OCI-LY3 (cell line): Measurements from ENCODE around the gene DNMT3A.

Experiments
- H2AFZ ChIP-seq: fragments of 200-600, 300-600 bp; shearing (Covaris generic); 2 replicates; pipeline ENCODE4 v1.6.0; 2014; ENCODE audit warnings: antibody characterized with exemption, low read depth, low read length
- H3K27ac ChIP-seq: fragments of 200-600, 300-600 bp; sonication (generic); 2 replicates; pipeline ENCODE4 v1.5.1; 2014; ENCODE audit warnings: mild to moderate bottlenecking, low read length, moderate library complexity, mixed read lengths
- H3K27me3 ChIP-seq: fragments of 200-600, 300-600 bp; sonication (generic); 2 replicates; pipeline ENCODE4 v1.6.1; 2014; ENCODE audit warnings: low read depth, low read length, mixed read lengths
- H3K36me3 ChIP-seq: fragments of 200-600, 300-600 bp; sonication (generic); replicated peaks from 2 replicates; pipeline ENCODE3; 2014; ENCODE audit warnings: low read depth, low read length, mixed read lengths
- H3K4me1 ChIP-seq: fragments of 300-600, 200-600 bp; sonication (generic); 2 replicates; pipeline ENCODE4 v1.6.1; 2014; ENCODE audit warnings: low read length, mixed read lengths
- H3K4me2 ChIP-seq: fragments of 200-600, 300-600 bp; sonication (generic); 2 replicates; pipeline ENCODE4 v1.6.1; 2014; ENCODE audit warnings: low read length, mixed read lengths
- H3K4me3 ChIP-seq: fragments of 300-600, 200-600 bp; sonication (generic); 2 replicates; pipeline ENCODE4 v1.5.1; 2014; ENCODE audit warnings: antibody characterized with exemption, mild to moderate bottlenecking, low read length, moderate library complexity
- H3K79me2 ChIP-seq: fragments of 300-600, 200-600 bp; shearing (Covaris generic); 2 replicates; pipeline ENCODE4 v1.6.1; 2014; ENCODE audit warnings: mild to moderate bottlenecking, low read length, mixed read lengths
- H3K9ac ChIP-seq: fragments of 300-600, 200-600 bp; shearing (Covaris generic); 2 replicates; pipeline ENCODE4 v1.6.0; 2014; ENCODE audit warnings: mild to moderate bottlenecking, low read length, moderate library complexity
- H3K9me3 ChIP-seq: fragments of 200-600, 300-600 bp; shearing (Covaris generic); 2 replicates; pipeline ENCODE4 v1.6.1; 2014; ENCODE audit warnings: low read length, mixed read lengths; ENCODE audit not compliant: insufficient read depth
- H4K20me1 ChIP-seq: fragments of 200-600, 300-600 bp; sonication (generic); 2 replicates; pipeline ENCODE4 v1.6.1; 2016; ENCODE audit warnings: low read length, mixed read lengths; ENCODE audit not compliant: insufficient read depth
- EZH2phosphoT487 ChIP-seq: fragments of 200-600 bp; shearing (Covaris generic); IDR thresholded peaks from 2 replicates; pipeline ENCODE4 v1.6.1; 2018; ENCODE audit warnings: antibody characterized with exemption, mixed run types, low read depth
- TF ChIP-seq, protein P1 (sequence below): fragments of 200-600, 300-600 bp; sonication (generic); IDR thresholded peaks from 2 replicates; pipeline ENCODE4 v1.5.1; 2014; ENCODE audit warnings: antibody characterized with exemption, low read length, low read depth

Gene DNMT3A

GRCh38 chr2:25198576-25198975 is 143.1 kb downstream of the DNMT3A start:
- Histone ChIP-seq H3K27me3 (peaks cover 39% of the 10 kb centered on the region), H3K79me2 (no peaks in the 10 kb centered on the region)

GRCh38 chr2:25198209-25198525 is 143.6 kb downstream of the DNMT3A start:
- Histone ChIP-seq H3K36me3 (no peaks in the 10 kb centered on the region), H3K27me3 (peaks cover 36% of the 10 kb centered on the region), H3K27ac (no peak overlapping the region), H3K9me3 (no peaks in the 10 kb centered on the region), H2AFZ (no peak overlapping the region), H3K4me1 (0 out of 2 replicates have a peak, but pooled peaks cover 3% of the 10 kb centered on the region), H4K20me1 (no peaks in the 10 kb centered on the region), H3K4me2 (no peak overlapping the region), H3K4me3 (no peak overlapping the region), H3K79me2 (no peaks in the 10 kb centered on the region), H3K9ac (no peak overlapping the region)
- TF ChIP-seq, protein P1, sequence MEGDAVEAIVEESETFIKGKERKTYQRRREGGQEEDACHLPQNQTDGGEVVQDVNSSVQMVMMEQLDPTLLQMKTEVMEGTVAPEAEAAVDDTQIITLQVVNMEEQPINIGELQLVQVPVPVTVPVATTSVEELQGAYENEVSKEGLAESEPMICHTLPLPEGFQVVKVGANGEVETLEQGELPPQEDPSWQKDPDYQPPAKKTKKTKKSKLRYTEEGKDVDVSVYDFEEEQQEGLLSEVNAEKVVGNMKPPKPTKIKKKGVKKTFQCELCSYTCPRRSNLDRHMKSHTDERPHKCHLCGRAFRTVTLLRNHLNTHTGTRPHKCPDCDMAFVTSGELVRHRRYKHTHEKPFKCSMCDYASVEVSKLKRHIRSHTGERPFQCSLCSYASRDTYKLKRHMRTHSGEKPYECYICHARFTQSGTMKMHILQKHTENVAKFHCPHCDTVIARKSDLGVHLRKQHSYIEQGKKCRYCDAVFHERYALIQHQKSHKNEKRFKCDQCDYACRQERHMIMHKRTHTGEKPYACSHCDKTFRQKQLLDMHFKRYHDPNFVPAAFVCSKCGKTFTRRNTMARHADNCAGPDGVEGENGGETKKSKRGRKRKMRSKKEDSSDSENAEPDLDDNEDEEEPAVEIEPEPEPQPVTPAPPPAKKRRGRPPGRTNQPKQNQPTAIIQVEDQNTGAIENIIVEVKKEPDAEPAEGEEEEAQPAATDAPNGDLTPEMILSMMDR, result no peak
- TF ChIP-seq EZH2phosphoT487, result no peak

More at GRCh38 chr2:25198576-25198975, 143.1 kb downstream of the DNMT3A start:
- peaks cover 3% of the 10 kb centered on the region; the same call in 1 of the 2 replicates for H3K4me1 ChIP-seq
- H4K20me1 ChIP-seq, result no peaks in the 10 kb centered on the region
- H3K9ac ChIP-seq, result no peak overlapping the region
- H3K9me3 ChIP-seq, result no peaks in the 10 kb centered on the region
- no peaks in the 10 kb centered on the region for H3K36me3 ChIP-seq
- H3K4me2 ChIP-seq, result no peak overlapping the region
- no peak overlapping the region for H3K4me3 ChIP-seq
- no peak overlapping the region for H3K27ac ChIP-seq
- no peak for TF ChIP-seq EZH2phosphoT487
- TF ChIP-seq, protein P1, result no peak
- no peak overlapping the region for H2AFZ ChIP-seq

GRCh38 chr2:25197336-25198208 is 144.2 kb downstream of the DNMT3A start:
- Histone ChIP-seq H2AFZ (no peak overlapping the region), H3K4me3 (no peak overlapping the region), H3K9ac (no peak overlapping the region), H3K4me1 (0 out of 2 replicates have a peak, but pooled peaks cover 3% of the 10 kb centered on the region), H3K27ac (no peak overlapping the region), H3K4me2 (no peak overlapping the region), H3K27me3 (peaks cover 35% of the 10 kb centered on the region), H4K20me1 (no peaks in the 10 kb centered on the region), H3K36me3 (no peaks in the 10 kb centered on the region), H3K79me2 (no peaks in the 10 kb centered on the region), H3K9me3 (no peaks in the 10 kb centered on the region)
- no peak for TF ChIP-seq EZH2phosphoT487
- TF ChIP-seq, protein P1, result no peak

DNA sequence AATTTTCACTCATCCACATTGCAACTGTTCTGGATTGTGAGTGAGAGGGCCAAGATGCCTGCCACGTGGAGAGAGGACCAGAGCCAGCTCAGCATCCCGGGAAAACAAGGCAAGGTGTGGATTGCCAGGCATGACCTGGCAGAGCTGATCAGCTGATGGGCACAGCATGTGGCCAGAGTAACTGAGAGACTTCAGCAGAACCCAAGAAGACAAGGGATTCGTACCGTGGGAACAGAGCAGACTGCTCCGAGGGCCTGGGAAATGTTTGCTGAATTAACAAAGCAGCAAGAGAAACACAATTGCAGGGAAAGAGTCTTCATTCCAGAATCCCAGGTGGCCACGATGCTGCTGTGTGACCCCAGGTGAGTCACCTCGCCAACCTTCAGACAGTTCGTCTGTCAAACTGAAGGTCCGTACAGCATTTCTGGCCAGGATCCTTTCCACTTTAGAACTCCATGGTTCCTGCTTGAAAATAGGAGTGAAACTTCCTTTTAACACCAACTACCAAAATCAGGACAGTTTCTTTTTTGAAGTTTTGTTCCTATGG is 147.1 kb downstream of the DNMT3A start:
- no peaks in the 10 kb centered on the region for H4K20me1 ChIP-seq
- H3K27me3 ChIP-seq, result peaks cover 25% of the 10 kb centered on the region
- H3K9me3 ChIP-seq, result no peaks in the 10 kb centered on the region
- 0 out of 2 replicates have a peak, but pooled peaks cover 3% of the 10 kb centered on the region for H3K4me1 ChIP-seq
- no peak overlapping the region for H3K9ac ChIP-seq
- H3K4me3 ChIP-seq, result no peak overlapping the region
- no peak overlapping the region for H2AFZ ChIP-seq
- no peak overlapping the region for H3K27ac ChIP-seq
- no peaks in the 10 kb centered on the region for H3K79me2 ChIP-seq
- H3K36me3 ChIP-seq, result no peaks in the 10 kb centered on the region
- H3K4me2 ChIP-seq, result no peak overlapping the region
- TF ChIP-seq, protein P1, result no peak
- no peak for TF ChIP-seq EZH2phosphoT487
